GM21619 (cell line): ENCODE results near the gene KCNMA1.

ENCODE experiments used
- ATAC-seq: cut with Tn5 transposase; IDR thresholded peaks from one replicate; pipeline ENCODE4 v1.9.1; 2021; ENCODE audit not compliant: unreplicated experiment

The KCNMA1 gene

GRCh38 chr10:77290528-77291155 lies 347.0 kb downstream of the KCNMA1 start:
- no peak for ATAC-seq

- ATAC-seq: no peak
Observed at GRCh38 chr10:77289790-77290189, 347.8 kb downstream of the KCNMA1 start.

GRCh38 chr10:77289027-77289501 lies 348.5 kb downstream of the KCNMA1 start:
- ATAC-seq: no peak

- ATAC-seq: no peak
Observed at GRCh38 chr10:77287647-77288120, 349.9 kb downstream of the KCNMA1 start.

GRCh38 chr10:77286531-77287508 lies 350.8 kb downstream of the KCNMA1 start:
- no peak for ATAC-seq

- ATAC-seq: no peak
Observed at GRCh38 chr10:77285529-77286182, 352.0 kb downstream of the KCNMA1 start.

GRCh38 chr10:77284797-77285196 lies 352.8 kb downstream of the KCNMA1 start:
- no peak for ATAC-seq

GRCh38 chr10:77283326-77283725 lies 354.3 kb downstream of the KCNMA1 start:
- no peak for ATAC-seq

GRCh38 chr10:77282163-77282562 lies 355.4 kb downstream of the KCNMA1 start:
- no peak for ATAC-seq

GRCh38 chr10:77281719-77282118 lies 355.9 kb downstream of the KCNMA1 start:
- ATAC-seq: no peak

- ATAC-seq: no peak
Observed at GRCh38 chr10:77279207-77279606, 358.4 kb downstream of the KCNMA1 start.

- ATAC-seq: no peak
Observed at GRCh38 chr10:77274046-77274795, 363.4 kb downstream of the KCNMA1 start.

- ATAC-seq: no peak
Observed at GRCh38 chr10:77269163-77269562, 368.4 kb downstream of the KCNMA1 start.

- ATAC-seq: no peak
Observed at GRCh38 chr10:77268721-77269120, 368.9 kb downstream of the KCNMA1 start.

GRCh38 chr10:77267703-77268675 lies 369.6 kb downstream of the KCNMA1 start:
- no peak for ATAC-seq

- no peak for ATAC-seq
Observed at GRCh38 chr10:77266242-77266641, 371.4 kb downstream of the KCNMA1 start.

GRCh38 chr10:77264527-77264926 lies 373.1 kb downstream of the KCNMA1 start:
- no peak for ATAC-seq

- ATAC-seq: peak; percentile 81
Observed at GRCh38 chr10:77264107-77264506, 373.5 kb downstream of the KCNMA1 start.

GRCh38 chr10:77263700-77264099 lies 373.9 kb downstream of the KCNMA1 start:
- no peak for ATAC-seq
